Neural cell (in vitro differentiated cells): ENCODE data around the gene CUL3. TPM values are rescaled to one million over a fixed set of nuclear protein-coding genes. Genes with fewer than 3 reads are reported as not detected.

Experiments used
- H2AFZ ChIP-seq: fragments of 200-600, 300-800 bp; sonication (generic), shearing (Covaris generic); 2 replicates; pipeline ENCODE4 v1.6.0; 2014; ENCODE audit warnings: low read depth, mild to moderate bottlenecking, antibody characterized with exemption, low read length, moderate library complexity
- H3F3A ChIP-seq: fragments of 200-600 bp; shearing (Covaris generic); 2 replicates; pipeline ENCODE4 v1.6.1; 2016; ENCODE audit warnings: mild to moderate bottlenecking, moderate library complexity, mixed read lengths, antibody characterized with exemption, low read length; ENCODE audit not compliant: insufficient read depth, poor library complexity, severe bottlenecking
- H3K27ac ChIP-seq: fragments of 200-600, 300-800 bp; sonication (generic), shearing (Covaris generic); 2 replicates; pipeline ENCODE4 v1.5.1; 2014; ENCODE audit warnings: mild to moderate bottlenecking, low read length, moderate library complexity
- H3K27me3 ChIP-seq: fragments of 300-800, 200-600 bp; sonication (generic), shearing (Covaris generic); 2 replicates; pipeline ENCODE4 v1.6.0; 2014; ENCODE audit warnings: mild to moderate bottlenecking, low read depth, low read length, moderate library complexity; ENCODE audit not compliant: insufficient read depth
- H3K36me3 ChIP-seq: fragments of 300-800, 200-600 bp; sonication (generic), shearing (Covaris generic); 2 replicates; pipeline ENCODE4 v1.5.1; 2014; ENCODE audit warnings: mild to moderate bottlenecking, antibody characterized with exemption, low read length, moderate library complexity; ENCODE audit not compliant: insufficient read depth
- H3K4me2 ChIP-seq: fragments of 300-800, 200-600 bp; sonication (generic), shearing (Covaris generic); 2 replicates; pipeline ENCODE4 v1.6.0; 2014; ENCODE audit warnings: mild to moderate bottlenecking, low read length
- H3K4me3 ChIP-seq: fragments of 300-800, 200-600 bp; sonication (generic), shearing (Covaris generic); 2 replicates; pipeline ENCODE4 v1.5.1; 2014; ENCODE audit warnings: mild to moderate bottlenecking, low read length, moderate library complexity
- H3K79me2 ChIP-seq: fragments of 200-600 bp; shearing (Covaris generic); replicated peaks from 2 replicates; pipeline ENCODE4 v1.6.0; 2014; ENCODE audit warnings: mild to moderate bottlenecking, low read length, moderate library complexity; ENCODE audit not compliant: insufficient read depth
- H3K9ac ChIP-seq: fragments of 300-800, 200-600 bp; sonication (generic), shearing (Covaris generic); 2 replicates; pipeline ENCODE4 v1.6.1; 2016; ENCODE audit warnings: mild to moderate bottlenecking, low read length, mixed read lengths
- H3K9me2 ChIP-seq: fragments of 200-600 bp; shearing (Covaris generic); 2 replicates; pipeline ENCODE4 v1.6.1; 2016; ENCODE audit warnings: mild to moderate bottlenecking, low read length, mixed read lengths; ENCODE audit not compliant: insufficient read depth
- H3K9me3 ChIP-seq: fragments of 200-600, 300-800 bp; sonication (generic), shearing (Covaris generic); 2 replicates; pipeline ENCODE4 v1.6.1; 2016; ENCODE audit warnings: mild to moderate bottlenecking, mixed run types, low read length, moderate library complexity, mixed read lengths
- H4K20me1 ChIP-seq: fragments of 200-600 bp; shearing (Covaris generic); 2 replicates; pipeline ENCODE4 v1.6.1; 2016; ENCODE audit warnings: mild to moderate bottlenecking, mixed run types; ENCODE audit not compliant: insufficient read depth
- CTCF ChIP-seq: fragments of 450-650 bp; IDR thresholded peaks from 2 replicates; pipeline ENCODE4 v1.5.1; 2014; ENCODE audit warnings: antibody characterized with exemption, mild to moderate bottlenecking, moderate library complexity; ENCODE audit not compliant: poor library complexity, severe bottlenecking
- EP300 ChIP-seq: fragments of 450-650 bp; conservative IDR thresholded peaks from 2 replicates; pipeline ENCODE4 v1.6.1; 2014; ENCODE audit warnings: antibody characterized with exemption, mild to moderate bottlenecking, moderate library complexity; ENCODE audit not compliant: poor library complexity, severe bottlenecking
- EZH2 ChIP-seq: fragments of 200-600, 300-800 bp; shearing (Covaris generic), sonication (generic); IDR thresholded peaks from 2 replicates; pipeline ENCODE4 v1.6.1; 2014; ENCODE audit warnings: antibody characterized with exemption, low read length, borderline replicate concordance, mild to moderate bottlenecking; ENCODE audit not compliant: insufficient read depth, poor library complexity, severe bottlenecking
- MXI1 ChIP-seq: fragments of 450-650 bp; conservative IDR thresholded peaks from 2 replicates; pipeline ENCODE4 v1.6.1; 2014; ENCODE audit warnings: antibody characterized with exemption, mild to moderate bottlenecking; ENCODE audit not compliant: poor library complexity, severe bottlenecking
- POLR2AphosphoS5 ChIP-seq: IDR thresholded peaks from 2 replicates; pipeline ENCODE4 v1.6.1; 2012
- RAD21 ChIP-seq: fragments of 450-650 bp; conservative IDR thresholded peaks from 2 replicates; pipeline ENCODE4 v1.6.1; 2014; ENCODE audit warnings: antibody characterized with exemption, mild to moderate bottlenecking, moderate library complexity
- SMC3 ChIP-seq: fragments of 450-650 bp; conservative IDR thresholded peaks from 2 replicates; pipeline ENCODE4 v1.6.1; 2014; ENCODE audit warnings: antibody characterized with exemption, mild to moderate bottlenecking, moderate library complexity; ENCODE audit not compliant: poor library complexity
- TAF1 ChIP-seq: IDR thresholded peaks from 2 replicates; pipeline ENCODE4 v1.6.1; 2012; ENCODE audit warnings: low read depth
- polyA plus RNA-seq: library from polyadenylated mRNA; depleted of rRNA; stranded (reverse); fragments of >200 nt; gene quantifications from 2 replicates; pipeline ENCODE4 v1.2.3, GENCODE V29; 2014
- TF ChIP-seq, protein P1 (sequence below): IDR thresholded peaks from 2 replicates; pipeline ENCODE4 v1.6.1; 2012; ENCODE audit warnings: borderline replicate concordance

CUL3 gene
- polyA plus RNA-seq, 1 donor from 2014 or later = 53.9 TPM

DNA sequence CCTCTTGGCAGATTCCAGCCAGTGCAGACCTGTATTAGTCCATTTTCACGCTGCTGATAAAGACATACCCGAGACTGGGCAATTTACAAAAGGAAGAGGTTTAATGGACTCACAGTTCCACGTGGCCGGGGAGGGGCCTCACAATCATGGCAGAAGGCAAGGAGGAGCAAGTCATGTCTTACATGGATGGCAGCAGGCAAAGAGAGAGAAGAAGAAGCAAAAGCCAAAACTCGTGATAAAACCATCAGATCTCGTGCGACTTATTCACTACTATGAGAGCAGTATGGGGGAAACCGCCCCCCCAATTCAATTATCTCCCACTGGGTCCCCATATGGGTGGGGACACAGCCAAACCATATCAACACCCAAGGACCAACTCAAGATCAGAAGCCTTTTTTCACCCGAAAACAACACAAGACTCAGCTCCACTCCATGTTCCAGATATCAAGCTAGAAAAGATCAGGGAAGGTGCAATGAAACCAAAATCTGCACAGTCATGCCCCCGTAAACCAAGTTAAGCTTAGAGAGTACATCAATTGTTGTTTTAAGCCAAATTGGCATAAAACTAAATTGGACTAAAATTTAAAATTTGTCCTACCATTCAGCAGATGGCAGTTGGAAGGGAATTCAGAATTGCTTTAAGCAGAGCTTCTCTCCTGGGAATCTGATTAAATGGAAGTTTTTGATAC, 127.6 kb downstream of the CUL3 start:
- no peak overlapping the region for H3K4me3 ChIP-seq
- TF ChIP-seq, protein P1, sequence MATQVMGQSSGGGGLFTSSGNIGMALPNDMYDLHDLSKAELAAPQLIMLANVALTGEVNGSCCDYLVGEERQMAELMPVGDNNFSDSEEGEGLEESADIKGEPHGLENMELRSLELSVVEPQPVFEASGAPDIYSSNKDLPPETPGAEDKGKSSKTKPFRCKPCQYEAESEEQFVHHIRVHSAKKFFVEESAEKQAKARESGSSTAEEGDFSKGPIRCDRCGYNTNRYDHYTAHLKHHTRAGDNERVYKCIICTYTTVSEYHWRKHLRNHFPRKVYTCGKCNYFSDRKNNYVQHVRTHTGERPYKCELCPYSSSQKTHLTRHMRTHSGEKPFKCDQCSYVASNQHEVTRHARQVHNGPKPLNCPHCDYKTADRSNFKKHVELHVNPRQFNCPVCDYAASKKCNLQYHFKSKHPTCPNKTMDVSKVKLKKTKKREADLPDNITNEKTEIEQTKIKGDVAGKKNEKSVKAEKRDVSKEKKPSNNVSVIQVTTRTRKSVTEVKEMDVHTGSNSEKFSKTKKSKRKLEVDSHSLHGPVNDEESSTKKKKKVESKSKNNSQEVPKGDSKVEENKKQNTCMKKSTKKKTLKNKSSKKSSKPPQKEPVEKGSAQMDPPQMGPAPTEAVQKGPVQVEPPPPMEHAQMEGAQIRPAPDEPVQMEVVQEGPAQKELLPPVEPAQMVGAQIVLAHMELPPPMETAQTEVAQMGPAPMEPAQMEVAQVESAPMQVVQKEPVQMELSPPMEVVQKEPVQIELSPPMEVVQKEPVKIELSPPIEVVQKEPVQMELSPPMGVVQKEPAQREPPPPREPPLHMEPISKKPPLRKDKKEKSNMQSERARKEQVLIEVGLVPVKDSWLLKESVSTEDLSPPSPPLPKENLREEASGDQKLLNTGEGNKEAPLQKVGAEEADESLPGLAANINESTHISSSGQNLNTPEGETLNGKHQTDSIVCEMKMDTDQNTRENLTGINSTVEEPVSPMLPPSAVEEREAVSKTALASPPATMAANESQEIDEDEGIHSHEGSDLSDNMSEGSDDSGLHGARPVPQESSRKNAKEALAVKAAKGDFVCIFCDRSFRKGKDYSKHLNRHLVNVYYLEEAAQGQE = no peak
- TF ChIP-seq MXI1 = no peak
- no peak for TF ChIP-seq CTCF
- no peak for TF ChIP-seq TAF1
- TF ChIP-seq EP300 = no peak
- no peak for TF ChIP-seq EZH2
- TF ChIP-seq POLR2AphosphoS5 = no peak
- no peak for TF ChIP-seq SMC3
- no peak for TF ChIP-seq RAD21
- no peaks in the 10 kb centered on the region for H3F3A ChIP-seq
- H3K9ac ChIP-seq = no peak overlapping the region
- no peak overlapping the region for H3K4me2 ChIP-seq
- H2AFZ ChIP-seq = no peak overlapping the region
- no peaks in the 10 kb centered on the region for H3K9me3 ChIP-seq
- H3K27ac ChIP-seq = no peak overlapping the region
- no peaks in the 10 kb centered on the region for H3K27me3 ChIP-seq
- no peaks in the 10 kb centered on the region for H4K20me1 ChIP-seq
- no peaks in the 10 kb centered on the region for H3K79me2 ChIP-seq
- H3K36me3 ChIP-seq = no peaks in the 10 kb centered on the region
- no peaks in the 10 kb centered on the region for H3K9me2 ChIP-seq

GRCh38 chr2:224453892-224454291, 131.3 kb downstream of the CUL3 start:
- H3K9me2 ChIP-seq = no peaks in the 10 kb centered on the region
- TF ChIP-seq POLR2AphosphoS5 (no peak), RAD21 (no peak), SMC3 (no peak), CTCF (no peak), MXI1 (no peak), EZH2 (no peak), TAF1 (no peak), EP300 (no peak)
- TF ChIP-seq, protein P1 = no peak
- no peak overlapping the region for H2AFZ ChIP-seq
- H3K36me3 ChIP-seq = no peaks in the 10 kb centered on the region
- H3K4me3 ChIP-seq = no peak overlapping the region
- no peak overlapping the region for H3K4me2 ChIP-seq
- no peaks in the 10 kb centered on the region for H3F3A ChIP-seq
- H3K27ac ChIP-seq = no peak overlapping the region
- no peaks in the 10 kb centered on the region for H3K9me3 ChIP-seq
- H4K20me1 ChIP-seq = no peaks in the 10 kb centered on the region
- no peaks in the 10 kb centered on the region for H3K27me3 ChIP-seq
- H3K79me2 ChIP-seq = no peaks in the 10 kb centered on the region
- no peak overlapping the region for H3K9ac ChIP-seq
